Tibial nerve (tissue), 4 donors: Measurements from ENCODE around the gene IFNB1. TPM values are rescaled to one million over a fixed set of nuclear protein-coding genes. Genes with fewer than 3 reads are reported as not detected.
A peak's percentile ranks its signal among the peaks of the same experiment; 100 is the strongest.

Experiments used
- DNase-seq, 2 donors: peaks; one replicate each; pipeline ENCODE4 v3.0.0-alpha.2; 2019; ENCODE audit warnings: low spot score in 2 of 2
- H3K27ac ChIP-seq, 4 donors: fragments of 200-600 bp; sonication (generic) in 3 of 4; one replicate each; pipeline ENCODE4 v1.5.1; 2017 to 2019; ENCODE audit warnings: mild to moderate bottlenecking in 1 of 4
- H3K27me3 ChIP-seq, 2 donors: fragments of 200-600 bp; sonication (generic) in 1 of 2; one replicate each; pipeline versions ENCODE4 v1.5.1 to v1.6.0; 2017 to 2019
- H3K36me3 ChIP-seq, 3 donors: fragments of 200-600 bp; sonication (generic); one replicate each; pipeline ENCODE4 v1.5.1; 2018 to 2019
- H3K4me1 ChIP-seq, 4 donors: fragments of 200-600 bp; sonication (generic) in 3 of 4; one replicate each; pipeline ENCODE4 v1.5.1; 2017 to 2019
- H3K4me3 ChIP-seq, 4 donors: fragments of 200-600 bp; sonication (generic) in 3 of 4; one replicate each; pipeline ENCODE4 v1.5.1; 2017 to 2019; ENCODE audit warnings: mild to moderate bottlenecking in 1 of 4, moderate library complexity in 1 of 4
- H3K9me3 ChIP-seq, 4 donors: fragments of 200-600 bp; sonication (generic) in 3 of 4; one replicate each; pipeline ENCODE4 v1.5.1; 2017 to 2019
- CTCF ChIP-seq, 5 experiments: fragments of 200-600 bp in 3 of 5; fragments of 450-650 bp in 2 of 5; sonication (generic) in 3 of 5; IDR thresholded peaks; one replicate each; pipeline ENCODE4 v1.5.1; 2016 to 2019; ENCODE audit warnings: antibody characterized with exemption in 5 of 5, mild to moderate bottlenecking in 3 of 5, moderate library complexity in 2 of 5
- EP300 ChIP-seq, 2 donors: sonication (generic); formaldehyde crosslinking; IDR thresholded peaks; one replicate each; pipeline ENCODE4 v1.6.1; 2017; ENCODE audit warnings: antibody characterized with exemption in 2 of 2, mild to moderate bottlenecking in 1 of 2
- POLR2A ChIP-seq, 2 donors: fragments of 450-650 bp; IDR thresholded peaks; one replicate each; pipeline ENCODE4 v1.6.1; 2017; ENCODE audit warnings: antibody characterized with exemption in 2 of 2, mild to moderate bottlenecking in 2 of 2, moderate library complexity in 2 of 2
- WGBS, 2 donors: methylation state at CpG; one replicate each; pipeline ENCODE4 v1.1.5; 2018; 5-methylcytosine and 5-hydroxymethylcytosine counted together
- total RNA-seq, 4 donors: library from RNA; depleted of rRNA; stranded (reverse); fragments of >200 nt; gene quantifications; one replicate each; pipeline ENCODE4 v1.1.0, GENCODE V29; 2016

IFNB1 gene
- total RNA-seq, 4 donors from 2014 or later = not detected

GRCh38 chr9:21070906-21071305 is 6.8 kb downstream of the IFNB1 start:
- H3K4me1 ChIP-seq = peaks cover 0 to 12% (median 0%) of the 10 kb centered on the region in 4 donors
- no peaks in the 10 kb centered on the region for H3K27me3 ChIP-seq
- H3K36me3 ChIP-seq = no peaks in the 10 kb centered on the region
- no peaks in the 10 kb centered on the region for H3K9me3 ChIP-seq
- H3K27ac ChIP-seq = no peak overlapping the region
- H3K4me3 ChIP-seq = no peak overlapping the region
- no peak for DNase-seq
- TF ChIP-seq CTCF (IDR thresholded peaks at IDR 0.05) (no peak), EP300 (IDR thresholded peaks at IDR 0.05) (no peak), POLR2A (IDR thresholded peaks at IDR 0.05) (no peak)

- Histone ChIP-seq H3K4me3 (no peak overlapping the region), H3K27ac (peak overlapping the region in 2 of 4 donors; percentile 10 to 20), H3K36me3 (no peaks in the 10 kb centered on the region), H3K27me3 (no peaks in the 10 kb centered on the region), H3K4me1 (peaks cover 0 to 12% (median 0%) of the 10 kb centered on the region in 4 donors), H3K9me3 (no peaks in the 10 kb centered on the region)
- DNase-seq = peak in 1 of 2 donors; percentile 63
- 11% methylated on average over 4 of the region's 4 CpGs for WGBS, 2 donors
- TF ChIP-seq CTCF (IDR thresholded peaks at IDR 0.05) (peak in 2 of 5 experiments; percentile 18 to 22), EP300 (IDR thresholded peaks at IDR 0.05) (peak in 1 of 2 donors; percentile 48), POLR2A (IDR thresholded peaks at IDR 0.05) (no peak)
These were observed 7.6 kb downstream of the IFNB1 start for GRCh38 chr9:21070171-21070571.

- no peak for TF ChIP-seq CTCF (IDR thresholded peaks at IDR 0.05)
- TF ChIP-seq POLR2A (IDR thresholded peaks at IDR 0.05) = no peak
- no peak for TF ChIP-seq EP300 (IDR thresholded peaks at IDR 0.05)
- Histone ChIP-seq H3K9me3 (no peaks in the 10 kb centered on the region), H3K27ac (no peak overlapping the region), H3K4me3 (no peak overlapping the region), H3K36me3 (no peaks in the 10 kb centered on the region), H3K27me3 (no peaks in the 10 kb centered on the region), H3K4me1 (no peaks in the 10 kb centered on the region)
- DNase-seq = no peak
- 19 to 32% methylated on average over 2 of the region's 2 CpGs for WGBS, 2 donors
These were observed 16.7 kb downstream of the IFNB1 start for GRCh38 chr9:21060919-21061561.

GRCh38 chr9:21056931-21057330 is 20.8 kb downstream of the IFNB1 start:
- Histone ChIP-seq H3K4me3 (no peak overlapping the region), H3K27me3 (no peaks in the 10 kb centered on the region), H3K27ac (no peak overlapping the region), H3K9me3 (no peaks in the 10 kb centered on the region), H3K4me1 (no peaks in the 10 kb centered on the region), H3K36me3 (no peaks in the 10 kb centered on the region)
- no peak for DNase-seq
- 47 to 71% methylated on average over 1 of the region's 1 CpG for WGBS, 2 donors
- TF ChIP-seq EP300 (IDR thresholded peaks at IDR 0.05) (no peak), POLR2A (IDR thresholded peaks at IDR 0.05) (no peak), CTCF (IDR thresholded peaks at IDR 0.05) (no peak)

- TF ChIP-seq POLR2A (IDR thresholded peaks at IDR 0.05) = no peak
- TF ChIP-seq CTCF (IDR thresholded peaks at IDR 0.05) = no peak
- no peak for TF ChIP-seq EP300 (IDR thresholded peaks at IDR 0.05)
- no peak overlapping the region for H3K27ac ChIP-seq
- H3K36me3 ChIP-seq = no peaks in the 10 kb centered on the region
- WGBS, 2 donors = 46 to 64% methylated on average over 2 of the region's 2 CpGs
- no peak for DNase-seq
- H3K27me3 ChIP-seq = no peaks in the 10 kb centered on the region
- no peaks in the 10 kb centered on the region for H3K9me3 ChIP-seq
- H3K4me3 ChIP-seq = no peak overlapping the region
- no peaks in the 10 kb centered on the region for H3K4me1 ChIP-seq
These were observed 23.9 kb downstream of the IFNB1 start for GRCh38 chr9:21053851-21054250.
